ENCODE results near the gene ANAPC7. TPM values are rescaled to one million over a fixed set of nuclear protein-coding genes. Genes with fewer than 3 reads are reported as not detected.
"Not testable (repeated sequence)": the region's sequence is repeated elsewhere in the genome, so short reads cannot be mapped to it uniquely, and the experiment has no call there.

Gene ANAPC7
- total and polyA plus RNA-seq, 9 of the 15 experiments (the other 6 are each of a cell fraction or from before 2014, with no cell fraction given), result 46.7 to 158 (median 109) TPM

DNA sequence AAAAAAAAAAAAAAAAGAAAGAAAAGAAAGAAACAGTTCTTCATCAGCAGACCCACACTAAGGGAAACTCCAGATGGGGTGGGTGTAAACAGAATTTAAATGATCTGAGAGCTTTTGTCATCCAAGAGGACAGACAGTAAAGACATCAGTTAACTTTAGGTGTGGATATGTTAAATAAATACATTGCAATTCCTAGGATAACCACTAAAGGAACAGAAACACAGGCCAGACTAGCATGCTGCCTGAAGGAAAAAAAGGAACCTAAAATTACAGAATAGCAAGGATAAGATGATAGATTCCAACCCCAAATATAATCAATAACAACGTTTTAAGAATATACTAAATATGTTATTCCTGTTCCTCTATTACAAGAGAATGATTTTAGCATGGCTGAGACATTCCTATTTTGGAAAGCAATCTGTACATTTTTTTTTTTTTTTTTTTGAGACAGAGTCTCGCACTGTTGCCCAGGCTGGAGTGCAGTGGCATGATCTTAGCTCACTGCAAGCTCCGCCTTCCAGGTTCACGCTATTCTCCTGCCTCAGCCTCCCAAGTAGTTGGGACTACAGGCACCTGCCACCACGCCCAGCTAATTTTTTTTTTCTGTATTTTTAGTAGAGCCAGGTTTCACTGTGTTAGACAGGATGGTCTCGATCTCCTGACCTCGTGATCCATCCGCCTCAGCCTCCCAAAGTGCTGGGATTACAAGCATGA is 45.0 kb downstream of the ANAPC7 start:
- ATAC-seq, result peak; percentile 44
- DNase-seq (ENCODE audit: extremely low read depth in 1 of 4, low spot score in 3 of 4); H2AFZ ChIP-seq (ENCODE audit: low read depth, low read length); H3K4me2 ChIP-seq (ENCODE audit: insufficient read depth, low read length); H4K20me1 ChIP-seq (replicated peaks; ENCODE audit: control insufficient read depth, insufficient read depth, low read length); H3K27ac ChIP-seq (ENCODE audit: extremely low read depth, low read depth, low read length); FAIRE-seq; H3K4me1 ChIP-seq (replicated peaks in 1 of 2; ENCODE audit: control insufficient read depth in 2 of 2, insufficient read depth in 2 of 2, low read length in 2 of 2); H3K9me3 ChIP-seq (replicated peaks; ENCODE audit: control insufficient read depth, insufficient read depth, low read depth, low read length); H3K9ac ChIP-seq (ENCODE audit: insufficient read depth in 1 of 2, low read depth in 2 of 2, low read length in 2 of 2); H3K27me3 ChIP-seq (ENCODE audit: control insufficient read depth in 2 of 2, insufficient read depth in 2 of 2, low read length in 2 of 2); H3K36me3 ChIP-seq (ENCODE audit: control insufficient read depth, insufficient read depth, low read length); H3K4me3 ChIP-seq; BruUV-seq (replicated peaks); in situ Hi-C loops (cut with MboI); H3K9me1 ChIP-seq (ENCODE audit: control insufficient read depth, insufficient read depth, low read length); H3K79me2 ChIP-seq (ENCODE audit: control insufficient read depth, insufficient read depth, low read length): not testable (repeated sequence)
- CTCF ChIA-PET (ENCODE audit: low intra/inter-chr PET ratio), result interaction anchor here (0.6 kb wide), 1 partner anchor 72 kb away, joined by 3 read pairs; no protein-coding TSS in a partner anchor
- intact Hi-C loops (cut with micrococcal nuclease), result loop anchor here (5.0 to 10.0 kb wide), 2 partner anchors 244 to 254 kb away; no protein-coding TSS in a partner anchor
- TF ChIP-seq, protein P1, sequence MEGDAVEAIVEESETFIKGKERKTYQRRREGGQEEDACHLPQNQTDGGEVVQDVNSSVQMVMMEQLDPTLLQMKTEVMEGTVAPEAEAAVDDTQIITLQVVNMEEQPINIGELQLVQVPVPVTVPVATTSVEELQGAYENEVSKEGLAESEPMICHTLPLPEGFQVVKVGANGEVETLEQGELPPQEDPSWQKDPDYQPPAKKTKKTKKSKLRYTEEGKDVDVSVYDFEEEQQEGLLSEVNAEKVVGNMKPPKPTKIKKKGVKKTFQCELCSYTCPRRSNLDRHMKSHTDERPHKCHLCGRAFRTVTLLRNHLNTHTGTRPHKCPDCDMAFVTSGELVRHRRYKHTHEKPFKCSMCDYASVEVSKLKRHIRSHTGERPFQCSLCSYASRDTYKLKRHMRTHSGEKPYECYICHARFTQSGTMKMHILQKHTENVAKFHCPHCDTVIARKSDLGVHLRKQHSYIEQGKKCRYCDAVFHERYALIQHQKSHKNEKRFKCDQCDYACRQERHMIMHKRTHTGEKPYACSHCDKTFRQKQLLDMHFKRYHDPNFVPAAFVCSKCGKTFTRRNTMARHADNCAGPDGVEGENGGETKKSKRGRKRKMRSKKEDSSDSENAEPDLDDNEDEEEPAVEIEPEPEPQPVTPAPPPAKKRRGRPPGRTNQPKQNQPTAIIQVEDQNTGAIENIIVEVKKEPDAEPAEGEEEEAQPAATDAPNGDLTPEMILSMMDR (IDR thresholded peaks at IDR 0.05 in 2 of 3, conservative IDR thresholded peaks at IDR 0.05 in 1 of 3; ENCODE audit: insufficient read depth in 2 of 3, low read depth in 1 of 3, low read length in 3 of 3), result peak in 1 of 3 experiments; percentile 35; a peak in 2 of 6 replicates
- POLR2A ChIA-PET, result interaction anchor here (0.6 to 1.5 kb wide), 4 partner anchors 13 to 372 kb away, joined by 3 to 6 read pairs (median 4); no protein-coding TSS in a partner anchor
- WGBS (ENCODE audit: insufficient coverage, low coverage, missing lambda C conversion rate), result 40% methylated on average over 8 of the region's 8 CpGs
